Breast epithelium (tissue), 4 donors: Measurements from ENCODE around the gene DNAH3. TPM values are rescaled to one million over a fixed set of nuclear protein-coding genes. Genes with fewer than 3 reads are reported as not detected.

Source experiments
- DNase-seq, 2 donors: peaks; one replicate each; pipeline ENCODE4 v3.0.0-alpha.2; 2019; ENCODE audit warnings: low spot score in 2 of 2
- H3K27ac ChIP-seq, 2 donors: fragments of 200-600 bp; sonication (generic) in 1 of 2; one replicate each; pipeline ENCODE4 v1.5.1; 2016 to 2019; ENCODE audit warnings: mild to moderate bottlenecking in 1 of 2
- H3K27me3 ChIP-seq, 2 donors: fragments of 200-600 bp; sonication (generic) in 1 of 2; one replicate each; pipeline versions ENCODE4 v1.5.1 to v1.6.0; 2017 to 2019; ENCODE audit warnings: control low read depth in 1 of 2, mild to moderate bottlenecking in 1 of 2
- H3K36me3 ChIP-seq: fragments of 200-600 bp; one replicate; pipeline ENCODE4 v1.5.1; 2019
- H3K4me1 ChIP-seq, 2 donors: fragments of 200-600 bp; sonication (generic); one replicate each; pipeline ENCODE4 v1.5.1; 2016 to 2019; ENCODE audit warnings: control low read depth in 1 of 2
- H3K4me3 ChIP-seq, 3 donors: fragments of 200-600 bp; sonication (generic); 1 replicate in 2 of 3; 2 replicates in 1 of 3; pipeline ENCODE4 v1.5.1; 2016 to 2019; ENCODE audit warnings: mild to moderate bottlenecking in 3 of 3, moderate library complexity in 2 of 3
- H3K9me3 ChIP-seq, 2 donors: fragments of 200-600 bp; sonication (generic) in 1 of 2; one replicate each; pipeline ENCODE4 v1.5.1; 2016 to 2019; ENCODE audit warnings: control low read depth in 1 of 2
- POLR2A ChIP-seq: fragments of 450-650 bp; IDR thresholded peaks from one replicate; pipeline ENCODE4 v1.6.1; 2016; ENCODE audit warnings: antibody characterized with exemption, mild to moderate bottlenecking, moderate library complexity
- POLR2AphosphoS5 ChIP-seq, 3 donors: sonication (generic); formaldehyde crosslinking; IDR thresholded peaks; one replicate each; pipeline ENCODE4 v1.6.1; 2017; ENCODE audit warnings: antibody characterized with exemption in 3 of 3
- intact Hi-C: fragments of 100-400 bp; cut with DNase I; formaldehyde crosslinking; loops from one replicate; pipeline ENCODE4 v1.15.1; 2023; ENCODE audit warnings: low total_unique reads
- total RNA-seq, 3 donors: library from RNA; depleted of rRNA; stranded (reverse); fragments of >200 nt; gene quantifications; one replicate each; pipeline ENCODE4 v1.1.0, GENCODE V29; 2016
- TF ChIP-seq, protein P1 (sequence below), 3 donors: fragments of 450-650 bp; IDR thresholded peaks; one replicate each; pipeline ENCODE4 v1.5.1; 2016 to 2017; ENCODE audit warnings: antibody characterized with exemption in 3 of 3, mild to moderate bottlenecking in 3 of 3, moderate library complexity in 3 of 3

DNAH3 gene
- total RNA-seq, 3 donors from 2014 or later, result under 0.01 to 0.59 TPM; not detected in 1

DNA sequence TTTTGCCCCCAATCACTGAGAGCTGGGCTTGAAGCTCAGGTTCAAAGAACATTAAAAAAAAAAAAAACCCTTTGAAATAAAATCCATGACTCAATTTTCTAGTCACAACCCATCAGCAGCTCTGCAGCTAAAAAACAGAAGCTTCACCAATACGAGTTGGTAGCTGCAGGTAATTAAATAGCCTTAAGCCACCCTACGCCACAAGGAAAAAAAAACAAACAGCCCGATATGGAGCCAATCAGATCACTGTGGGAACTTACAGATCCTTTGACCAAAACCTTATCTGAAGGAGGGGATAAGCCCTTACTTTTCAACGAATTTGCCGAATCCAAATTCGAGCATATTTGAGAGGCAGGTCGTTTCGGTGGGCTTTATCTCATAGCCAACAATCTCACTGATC is 69.3 kb downstream of the DNAH3 start:
- DNase-seq, result no peak
- intact Hi-C loops, result no loop called here
- Histone ChIP-seq H3K4me1 (no peaks in the 10 kb centered on the region), H3K9me3 (no peaks in the 10 kb centered on the region), H3K4me3 (no peak overlapping the region), H3K27ac (no peak overlapping the region), H3K27me3 (no peaks in the 10 kb centered on the region), H3K36me3 (no peaks in the 10 kb centered on the region)
- TF ChIP-seq POLR2A, result no peak
- TF ChIP-seq, protein P1, sequence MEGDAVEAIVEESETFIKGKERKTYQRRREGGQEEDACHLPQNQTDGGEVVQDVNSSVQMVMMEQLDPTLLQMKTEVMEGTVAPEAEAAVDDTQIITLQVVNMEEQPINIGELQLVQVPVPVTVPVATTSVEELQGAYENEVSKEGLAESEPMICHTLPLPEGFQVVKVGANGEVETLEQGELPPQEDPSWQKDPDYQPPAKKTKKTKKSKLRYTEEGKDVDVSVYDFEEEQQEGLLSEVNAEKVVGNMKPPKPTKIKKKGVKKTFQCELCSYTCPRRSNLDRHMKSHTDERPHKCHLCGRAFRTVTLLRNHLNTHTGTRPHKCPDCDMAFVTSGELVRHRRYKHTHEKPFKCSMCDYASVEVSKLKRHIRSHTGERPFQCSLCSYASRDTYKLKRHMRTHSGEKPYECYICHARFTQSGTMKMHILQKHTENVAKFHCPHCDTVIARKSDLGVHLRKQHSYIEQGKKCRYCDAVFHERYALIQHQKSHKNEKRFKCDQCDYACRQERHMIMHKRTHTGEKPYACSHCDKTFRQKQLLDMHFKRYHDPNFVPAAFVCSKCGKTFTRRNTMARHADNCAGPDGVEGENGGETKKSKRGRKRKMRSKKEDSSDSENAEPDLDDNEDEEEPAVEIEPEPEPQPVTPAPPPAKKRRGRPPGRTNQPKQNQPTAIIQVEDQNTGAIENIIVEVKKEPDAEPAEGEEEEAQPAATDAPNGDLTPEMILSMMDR (IDR thresholded peaks at IDR 0.05), result no peak
- no peak for TF ChIP-seq POLR2AphosphoS5 (IDR thresholded peaks at IDR 0.05)

DNA sequence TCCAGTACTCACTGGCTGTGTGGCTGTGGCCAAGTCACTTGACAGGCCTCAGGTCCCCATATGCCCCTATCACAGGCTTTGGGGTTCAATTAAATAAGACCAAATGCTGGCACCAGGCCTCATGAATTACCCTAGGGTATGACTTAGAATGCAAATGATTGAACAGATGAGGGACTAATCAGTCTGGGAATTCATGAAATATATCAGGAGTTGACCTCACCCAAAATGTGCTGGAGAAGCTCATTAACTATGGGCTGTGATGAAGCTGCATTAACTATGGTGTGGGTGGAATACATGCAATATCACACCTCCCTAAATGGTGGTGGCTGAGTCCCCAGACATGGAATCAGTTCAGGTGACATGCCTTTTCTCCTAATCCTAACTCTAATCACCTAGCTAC is 72.1 kb downstream of the DNAH3 start:
- intact Hi-C loops, result no loop called here
- Histone ChIP-seq H3K27ac (no peak overlapping the region), H3K27me3 (no peaks in the 10 kb centered on the region), H3K9me3 (no peaks in the 10 kb centered on the region), H3K4me3 (no peak overlapping the region), H3K4me1 (no peaks in the 10 kb centered on the region), H3K36me3 (no peaks in the 10 kb centered on the region)
- TF ChIP-seq, protein P1 (IDR thresholded peaks at IDR 0.05), result no peak
- TF ChIP-seq POLR2A, result no peak
- no peak for TF ChIP-seq POLR2AphosphoS5 (IDR thresholded peaks at IDR 0.05)
- no peak for DNase-seq

- Histone ChIP-seq H3K27ac (peak overlapping the region in 1 of 2 donors; percentile 69), H3K9me3 (no peaks in the 10 kb centered on the region)
- TF ChIP-seq POLR2A, result no peak
- no peak for TF ChIP-seq POLR2AphosphoS5 (IDR thresholded peaks at IDR 0.05)
Measured at GRCh38 chr16:21076186-21076883, 74.3 kb downstream of the DNAH3 start.

DNA sequence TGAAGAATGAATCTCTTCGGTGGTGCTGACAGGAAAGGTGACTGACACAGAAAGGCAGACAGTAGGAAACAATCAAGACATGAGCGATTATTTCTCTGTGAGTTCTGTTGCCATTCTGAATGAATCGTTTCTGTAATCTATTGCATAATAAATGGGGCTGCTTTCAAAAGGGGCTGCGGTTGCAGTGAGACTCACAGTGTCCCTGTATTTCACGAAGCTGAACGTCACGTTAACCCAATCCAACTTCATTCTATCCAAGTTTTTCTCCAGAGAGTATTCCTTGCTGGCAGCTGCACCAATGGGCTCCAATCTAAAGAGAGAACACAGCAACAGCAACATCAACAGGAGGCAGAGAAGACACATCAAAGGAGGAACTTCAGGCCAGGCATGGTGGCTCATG is 75.4 kb downstream of the DNAH3 start:
- intact Hi-C loops, result no loop called here
- H3K27me3 ChIP-seq, result no peaks in the 10 kb centered on the region
- H3K4me3 ChIP-seq, result no peak overlapping the region
- H3K4me1 ChIP-seq, result no peaks in the 10 kb centered on the region
- H3K27ac ChIP-seq, result no peak overlapping the region
- H3K9me3 ChIP-seq, result no peaks in the 10 kb centered on the region
- no peak for TF ChIP-seq POLR2A
- TF ChIP-seq, protein P1 (IDR thresholded peaks at IDR 0.05), result no peak
- TF ChIP-seq POLR2AphosphoS5 (IDR thresholded peaks at IDR 0.05), result no peak
- H3K36me3 ChIP-seq, result no peaks in the 10 kb centered on the region
- DNase-seq, result no peak

More at GRCh38 chr16:21076186-21076883, 74.3 kb downstream of the DNAH3 start:
- H3K4me3 ChIP-seq, result no peak overlapping the region
- H3K4me1 ChIP-seq, result no peaks in the 10 kb centered on the region
- H3K27me3 ChIP-seq, result no peaks in the 10 kb centered on the region
- H3K36me3 ChIP-seq, result no peaks in the 10 kb centered on the region
- no peak for DNase-seq
- intact Hi-C loops, result no loop called here

DNA sequence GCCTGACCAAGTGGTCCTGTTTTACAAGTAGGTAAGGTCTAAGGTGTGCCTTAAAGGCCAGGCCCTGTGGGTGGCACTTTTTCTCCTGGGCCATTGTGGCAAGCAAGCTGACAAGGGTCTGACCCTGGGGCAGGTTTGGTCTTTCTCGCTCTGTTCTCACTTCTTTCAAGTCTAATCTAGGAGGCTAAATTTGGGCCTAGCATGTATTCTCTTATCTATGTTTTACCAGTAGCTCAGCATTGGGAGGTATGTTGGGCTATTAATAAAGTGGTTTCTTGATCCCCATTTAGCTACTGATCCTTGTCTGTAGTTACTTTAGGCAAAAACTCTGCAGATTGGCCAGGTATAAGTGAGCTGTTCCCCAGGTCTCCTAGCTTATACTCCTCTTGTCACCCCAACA is 77.7 kb downstream of the DNAH3 start:
- Histone ChIP-seq H3K4me3 (no peak overlapping the region), H3K9me3 (no peaks in the 10 kb centered on the region), H3K36me3 (no peaks in the 10 kb centered on the region), H3K4me1 (no peaks in the 10 kb centered on the region), H3K27me3 (no peaks in the 10 kb centered on the region), H3K27ac (no peak overlapping the region)
- DNase-seq, result no peak
- no peak for TF ChIP-seq POLR2AphosphoS5 (IDR thresholded peaks at IDR 0.05)
- no peak for TF ChIP-seq POLR2A
- TF ChIP-seq, protein P1 (IDR thresholded peaks at IDR 0.05), result no peak
- intact Hi-C loops, result no loop called here
